GM10266 (cell line): ENCODE measurements around the gene COL15A1.

Experiments
- DNase-seq: peaks from one replicate; pipeline ENCODE4 v3.0.0; 2012; ENCODE audit errors: extremely low spot score
- TF ChIP-seq, protein P1 (sequence below): IDR thresholded peaks from 2 replicates; pipeline ENCODE4 v1.5.1; 2012; ENCODE audit warnings: mild to moderate bottlenecking, low read depth; ENCODE audit not compliant: control insufficient read depth, insufficient read depth; ENCODE audit errors: missing control alignments

Gene COL15A1

DNA sequence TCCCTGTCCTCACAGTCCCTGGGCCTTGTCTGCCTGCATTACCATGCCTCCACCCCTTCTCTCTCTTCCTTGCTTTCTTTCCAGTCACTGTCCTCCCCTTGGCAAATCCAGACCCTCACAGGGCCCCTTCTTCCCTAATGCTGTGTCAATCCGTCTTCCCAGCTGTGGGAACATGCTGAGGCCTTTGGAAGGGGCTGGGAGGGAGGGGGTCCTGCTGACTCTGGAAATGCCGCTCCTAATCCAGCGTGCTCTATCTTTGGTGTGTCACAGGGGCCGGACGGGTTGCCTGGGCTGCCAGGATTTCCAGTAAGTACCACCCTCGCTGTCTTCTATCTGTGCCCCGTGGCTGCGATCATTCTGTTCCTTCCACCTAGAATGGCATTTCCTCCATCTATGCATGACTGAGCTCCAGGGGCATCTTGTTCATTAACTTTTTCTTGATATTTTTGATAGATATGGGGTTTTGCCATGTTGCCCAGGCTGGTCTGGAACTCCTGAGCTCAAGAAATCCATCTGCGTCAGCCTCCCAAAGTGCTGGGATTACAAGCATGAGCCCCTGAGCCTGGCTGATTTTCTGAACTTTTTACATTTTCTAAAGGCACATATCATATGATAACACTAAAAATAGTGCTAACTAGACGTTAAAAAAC, 96.7 kb downstream of the COL15A1 start:
- TF ChIP-seq, protein P1, sequence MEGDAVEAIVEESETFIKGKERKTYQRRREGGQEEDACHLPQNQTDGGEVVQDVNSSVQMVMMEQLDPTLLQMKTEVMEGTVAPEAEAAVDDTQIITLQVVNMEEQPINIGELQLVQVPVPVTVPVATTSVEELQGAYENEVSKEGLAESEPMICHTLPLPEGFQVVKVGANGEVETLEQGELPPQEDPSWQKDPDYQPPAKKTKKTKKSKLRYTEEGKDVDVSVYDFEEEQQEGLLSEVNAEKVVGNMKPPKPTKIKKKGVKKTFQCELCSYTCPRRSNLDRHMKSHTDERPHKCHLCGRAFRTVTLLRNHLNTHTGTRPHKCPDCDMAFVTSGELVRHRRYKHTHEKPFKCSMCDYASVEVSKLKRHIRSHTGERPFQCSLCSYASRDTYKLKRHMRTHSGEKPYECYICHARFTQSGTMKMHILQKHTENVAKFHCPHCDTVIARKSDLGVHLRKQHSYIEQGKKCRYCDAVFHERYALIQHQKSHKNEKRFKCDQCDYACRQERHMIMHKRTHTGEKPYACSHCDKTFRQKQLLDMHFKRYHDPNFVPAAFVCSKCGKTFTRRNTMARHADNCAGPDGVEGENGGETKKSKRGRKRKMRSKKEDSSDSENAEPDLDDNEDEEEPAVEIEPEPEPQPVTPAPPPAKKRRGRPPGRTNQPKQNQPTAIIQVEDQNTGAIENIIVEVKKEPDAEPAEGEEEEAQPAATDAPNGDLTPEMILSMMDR = no peak
- no peak for DNase-seq

DNA sequence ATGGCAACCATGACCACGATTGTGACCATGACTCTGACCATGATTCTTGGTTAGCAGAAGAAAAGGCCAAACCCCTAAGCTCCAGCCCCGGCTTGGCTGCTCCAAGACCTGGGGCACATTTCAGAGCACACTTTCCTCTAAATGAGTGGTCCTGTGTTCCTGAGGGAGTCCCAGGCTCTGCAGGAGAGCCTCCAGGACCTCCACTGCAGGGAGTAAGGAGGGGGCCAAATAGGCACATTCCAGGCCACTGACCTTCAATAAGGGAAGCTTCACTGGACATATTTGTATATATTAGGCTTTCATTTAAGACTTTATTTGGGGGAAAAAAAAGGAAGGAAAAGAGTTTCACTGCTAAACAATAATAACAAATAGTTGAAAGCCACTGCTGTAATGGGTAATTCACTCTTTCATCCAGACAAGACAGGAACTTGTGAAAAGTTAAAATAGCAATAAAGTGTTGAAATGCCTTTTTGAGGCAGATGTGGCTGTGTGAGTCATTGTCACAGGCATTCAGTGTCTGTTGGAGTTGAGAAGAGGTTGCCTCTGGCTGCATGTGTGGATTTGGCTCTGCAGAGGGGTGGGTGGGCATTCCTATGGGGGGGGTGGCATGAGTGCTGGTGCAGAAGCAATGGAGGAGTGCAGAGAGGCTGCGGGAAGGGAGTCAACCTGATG, 97.3 kb downstream of the COL15A1 start:
- no peak for DNase-seq

DNA sequence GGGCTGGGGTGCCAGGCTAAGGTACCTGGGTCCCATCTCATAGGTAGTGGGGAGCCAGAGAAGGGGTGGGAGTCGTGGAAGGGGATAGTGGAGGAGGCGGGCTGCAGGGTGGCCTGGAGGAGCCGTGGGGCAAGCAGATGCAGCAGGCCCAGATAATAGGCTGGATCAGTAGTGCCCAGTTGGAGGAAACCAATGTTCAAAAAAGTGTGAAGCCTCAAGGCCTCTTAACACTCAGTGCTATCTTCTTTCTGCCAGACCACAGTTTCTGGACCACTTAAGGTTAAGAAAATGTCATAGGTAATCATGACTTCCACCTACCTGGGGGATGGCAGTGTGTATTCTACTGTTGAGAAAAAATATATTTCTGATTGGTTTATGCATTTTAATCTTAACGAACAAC, 97.9 kb downstream of the COL15A1 start:
- DNase-seq = no peak
- TF ChIP-seq, protein P1 = no peak

More for the DNA sequence above, 97.3 kb downstream of the COL15A1 start:
- TF ChIP-seq, protein P1 = no peak

DNA sequence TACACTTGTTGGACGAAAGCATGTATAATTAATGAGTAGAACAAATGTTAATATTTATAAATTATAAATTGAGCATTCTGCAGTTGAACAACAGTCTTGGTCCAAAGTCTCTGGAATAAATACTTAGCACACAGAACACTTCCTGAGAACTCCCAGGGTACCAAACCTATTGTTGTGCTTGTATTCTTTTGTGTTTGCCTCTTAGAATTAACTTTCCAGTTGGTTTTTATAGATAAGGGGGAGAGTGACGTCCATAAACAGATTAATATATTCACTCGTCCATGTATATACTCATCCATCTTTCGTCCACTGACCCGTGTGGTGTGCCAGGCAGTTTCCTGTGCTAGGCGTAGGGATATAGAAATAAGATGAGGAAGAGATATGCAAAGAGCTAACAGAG, 98.9 kb downstream of the COL15A1 start:
- TF ChIP-seq, protein P1 = no peak
- no peak for DNase-seq

DNA sequence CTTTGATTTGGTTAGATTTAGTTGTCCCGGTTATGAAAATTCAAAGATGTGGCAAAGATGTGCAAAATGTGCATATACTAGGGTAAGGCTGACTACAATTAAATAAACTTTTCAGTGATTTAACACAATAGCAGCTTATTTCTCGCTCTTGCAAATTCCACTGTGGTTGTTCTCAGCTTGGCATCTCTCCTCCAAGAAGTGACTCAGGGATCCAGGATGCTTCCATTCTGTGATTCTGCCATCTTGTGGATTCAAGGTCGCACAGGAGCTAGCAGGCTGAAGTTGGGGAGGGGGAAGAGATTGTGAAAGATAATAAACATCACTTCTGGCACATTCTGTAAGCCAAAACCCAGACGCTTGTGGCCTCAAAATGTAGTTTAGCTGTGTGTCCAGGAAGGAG, 101.1 kb downstream of the COL15A1 start:
- TF ChIP-seq, protein P1 = no peak
- no peak for DNase-seq

DNA sequence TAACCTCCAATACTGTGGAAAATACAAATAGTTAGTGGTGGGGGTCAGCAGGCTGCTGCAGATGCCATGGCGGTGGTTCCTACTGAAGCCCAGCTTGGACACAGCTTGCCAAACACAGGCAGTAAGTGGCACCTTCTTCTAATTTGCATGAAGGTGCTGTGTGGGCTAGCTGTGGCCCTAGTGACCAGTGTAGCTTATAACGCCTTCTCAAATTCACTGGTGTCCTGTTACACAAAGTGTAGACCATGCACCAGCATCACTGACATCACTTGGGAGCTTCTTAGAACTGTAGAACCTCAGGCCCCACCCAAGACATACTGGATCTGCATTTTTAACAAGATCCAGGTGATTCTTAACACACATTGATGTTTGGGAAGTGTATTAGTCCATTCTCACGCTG, 102.4 kb downstream of the COL15A1 start:
- no peak for DNase-seq
- TF ChIP-seq, protein P1 = no peak

DNA sequence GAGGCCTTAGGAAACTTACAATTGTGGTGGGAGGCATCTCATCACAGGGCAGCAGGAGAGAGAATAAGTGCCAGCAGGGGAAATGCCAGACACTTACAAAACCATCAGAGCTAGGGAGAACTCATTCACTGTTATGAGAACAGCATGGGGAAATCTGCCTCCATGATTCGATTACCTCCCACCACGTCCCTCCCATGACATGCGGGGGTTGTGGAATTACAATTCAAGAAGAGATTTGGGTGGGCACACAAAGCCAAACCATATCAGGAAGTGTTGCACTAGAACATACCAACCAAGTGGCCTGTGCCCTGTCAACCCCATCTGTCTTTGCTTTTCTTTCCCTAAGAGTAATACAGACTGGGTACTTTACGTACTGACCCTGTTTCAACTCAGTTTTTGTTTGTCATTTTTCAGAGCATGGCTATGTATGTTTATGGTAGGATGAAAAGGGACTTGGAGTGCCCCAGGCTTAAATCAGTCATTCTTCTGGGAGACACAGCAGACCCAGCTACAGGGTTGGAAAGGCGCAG, 102.9 kb downstream of the COL15A1 start:
- TF ChIP-seq, protein P1 = no peak
- DNase-seq = no peak
